Lower lobe of right lung (tissue), 2 donors: ENCODE data around the gene PBX1. TPM values are rescaled to one million over a fixed set of nuclear protein-coding genes. Genes with fewer than 3 reads are reported as not detected.
A peak's percentile ranks its signal among the peaks of the same experiment; 100 is the strongest.

Source experiments
- ATAC-seq, 2 donors: fragments of 200-7000 bp; cut with Tn5 transposase; one replicate each; pipeline ENCODE4 v1.9.1; 2020 to 2022; ENCODE audit warnings: mild to moderate bottlenecking in 2 of 2, moderate library complexity in 2 of 2
- DNase-seq: peaks from one replicate; pipeline ENCODE4 v3.0.0-alpha.2; 2020
- H3K27ac ChIP-seq: fragments of 200-600 bp; one replicate; pipeline ENCODE4 v1.8.0; 2022
- H3K27me3 ChIP-seq: fragments of 200-600 bp; one replicate; pipeline ENCODE4 v1.8.0; 2022; ENCODE audit warnings: low read depth
- H3K36me3 ChIP-seq: fragments of 200-600 bp; one replicate; pipeline ENCODE4 v1.8.0; 2022; ENCODE audit warnings: mild to moderate bottlenecking
- H3K4me1 ChIP-seq: fragments of 200-600 bp; one replicate; pipeline ENCODE4 v1.8.0; 2022
- H3K4me3 ChIP-seq: fragments of 200-600 bp; one replicate; pipeline ENCODE4 v1.8.0; 2022; ENCODE audit warnings: mild to moderate bottlenecking
- H3K9me3 ChIP-seq: fragments of 200-600 bp; one replicate; pipeline ENCODE4 v1.8.0; 2022
- CTCF ChIP-seq: fragments of 200-600 bp; IDR thresholded peaks from one replicate; pipeline ENCODE4 v1.8.0; 2022; ENCODE audit warnings: antibody characterized with exemption, mild to moderate bottlenecking
- intact Hi-C: fragments of 100-400 bp; cut with DNase I; formaldehyde crosslinking; loops from one replicate; pipeline ENCODE4 v1.11.0; 2022
- total RNA-seq: library from RNA; stranded (reverse); fragmentation: NEBNext Ultra II Directional; extraction: Animal tissue kit (Norgen Biotek cat#: 25700); gene quantifications from one replicate; pipeline ENCODE4 v1.2.1, GENCODE V29; 2021
- donor health status: DM: no; HTN: yes; CAD: no; lungs with severe emphysema.

The PBX1 gene
- total RNA-seq, 1 donor from 2014 or later: 58.1 TPM

- Histone ChIP-seq H3K4me1 (peaks cover 17% of the 10 kb centered on the region), H3K27ac (no peak overlapping the region), H3K27me3 (no peaks in the 10 kb centered on the region), H3K4me3 (no peak overlapping the region), H3K9me3 (no peaks in the 10 kb centered on the region), H3K36me3 (no peaks in the 10 kb centered on the region)
- DNase-seq (no peak), ATAC-seq (no peak)
- intact Hi-C loops: no loop called here
- TF ChIP-seq CTCF: no peak
Measured at GRCh38 chr1:164702216-164702615, 143.2 kb downstream of the PBX1 start.

- no peak overlapping the region for H3K4me3 ChIP-seq
- intact Hi-C loops: no loop called here
- H3K4me1 ChIP-seq: peaks cover 22% of the 10 kb centered on the region
- H3K27ac ChIP-seq: no peak overlapping the region
- no peak for TF ChIP-seq CTCF
- no peaks in the 10 kb centered on the region for H3K9me3 ChIP-seq
- no peak for ATAC-seq
- no peaks in the 10 kb centered on the region for H3K27me3 ChIP-seq
- H3K36me3 ChIP-seq: no peaks in the 10 kb centered on the region
- DNase-seq: no peak
Measured at GRCh38 chr1:164702664-164703063, 143.7 kb downstream of the PBX1 start.

GRCh38 chr1:164703463-164703862, 144.5 kb downstream of the PBX1 start:
- no peak overlapping the region for H3K4me3 ChIP-seq
- no peaks in the 10 kb centered on the region for H3K9me3 ChIP-seq
- no peaks in the 10 kb centered on the region for H3K36me3 ChIP-seq
- H3K4me1 ChIP-seq: peaks cover 29% of the 10 kb centered on the region
- intact Hi-C loops: no loop called here
- H3K27ac ChIP-seq: no peak overlapping the region
- H3K27me3 ChIP-seq: no peaks in the 10 kb centered on the region
- DNase-seq (no peak), ATAC-seq (no peak)
- TF ChIP-seq CTCF: no peak

GRCh38 chr1:164703960-164704411, 145.0 kb downstream of the PBX1 start:
- peaks cover 35% of the 10 kb centered on the region for H3K4me1 ChIP-seq
- no peak overlapping the region for H3K27ac ChIP-seq
- ATAC-seq (no peak), DNase-seq (no peak)
- H3K4me3 ChIP-seq: no peak overlapping the region
- no peaks in the 10 kb centered on the region for H3K36me3 ChIP-seq
- no peaks in the 10 kb centered on the region for H3K27me3 ChIP-seq
- TF ChIP-seq CTCF: no peak
- H3K9me3 ChIP-seq: no peaks in the 10 kb centered on the region
- intact Hi-C loops: no loop called here

- Histone ChIP-seq H3K4me3 (no peak overlapping the region), H3K27me3 (no peaks in the 10 kb centered on the region), H3K27ac (no peak overlapping the region), H3K4me1 (peaks cover 43% of the 10 kb centered on the region), H3K36me3 (no peaks in the 10 kb centered on the region), H3K9me3 (no peaks in the 10 kb centered on the region)
- intact Hi-C loops: no loop called here
- DNase-seq (no peak), ATAC-seq (no peak)
- TF ChIP-seq CTCF: no peak
Measured at GRCh38 chr1:164704954-164705353, 146.0 kb downstream of the PBX1 start.

GRCh38 chr1:164706606-164706987, 147.6 kb downstream of the PBX1 start:
- Histone ChIP-seq H3K9me3 (no peaks in the 10 kb centered on the region), H3K27me3 (no peaks in the 10 kb centered on the region), H3K36me3 (no peaks in the 10 kb centered on the region), H3K4me3 (no peak overlapping the region), H3K27ac (peak overlapping the region; percentile 10), H3K4me1 (peaks cover 49% of the 10 kb centered on the region)
- peak; percentile 63 to 75 for ATAC-seq
- DNase-seq: no peak
- intact Hi-C loops: no loop called here
- TF ChIP-seq CTCF: no peak
